HepG2 (cell line): ENCODE results near the gene SULT2B1. TPM values are rescaled to one million over a fixed set of nuclear protein-coding genes. Genes with fewer than 3 reads are reported as not detected.

Source experiments
- ARNTL ChIP-seq: sonication (generic); formaldehyde crosslinking; IDR thresholded peaks from 2 replicates; pipeline ENCODE4 v1.4.0; 2020; ENCODE audit warnings: mild to moderate bottlenecking, missing genetic modification reagents
- BHLHE40 ChIP-seq: IDR thresholded peaks from 2 replicates; pipeline ENCODE4 v1.6.1; 2011; ENCODE audit warnings: low read length, improper control_type of control experiment
- FOXP1 ChIP-seq, 2 experiments: fragments of 450-650 bp in 1 of 2; IDR thresholded peaks; 2 replicates each; pipeline ENCODE4 v1.6.1; 2017 to 2018; ENCODE audit warnings: antibody characterized with exemption in 1 of 2
- ISL2 ChIP-seq: sonication (generic); formaldehyde crosslinking; IDR thresholded peaks from 2 replicates; pipeline ENCODE4 v1.5.0; 2020; ENCODE audit warnings: missing genetic modification reagents
- SP1 ChIP-seq, 2 experiments: fragments of 450-650 bp in 1 of 2; sonication (generic) in 1 of 2; formaldehyde crosslinking in 1 of 2; IDR thresholded peaks; 2 replicates each; pipeline versions ENCODE4 v1.4.0 to v1.6.1; 2016 to 2020; ENCODE audit warnings: missing genetic modification reagents in 1 of 2
- ZNF234 ChIP-seq: sonication (generic); formaldehyde crosslinking; conservative IDR thresholded peaks from 2 replicates; pipeline ENCODE4 v1.5.1; 2020; ENCODE audit warnings: mild to moderate bottlenecking, missing genetic modification reagents
- ZNF253 ChIP-seq: sonication (generic); formaldehyde crosslinking; IDR thresholded peaks from 2 replicates; pipeline ENCODE4 v1.8.0; 2022; ENCODE audit warnings: mild to moderate bottlenecking, missing genetic modification reagents, borderline replicate concordance
- ZNF350 ChIP-seq: sonication (generic); formaldehyde crosslinking; IDR thresholded peaks from 2 replicates; pipeline ENCODE4 v1.4.0; 2020; ENCODE audit warnings: mild to moderate bottlenecking, low read depth, missing genetic modification reagents, borderline replicate concordance
- ZNF547 ChIP-seq: sonication (generic); formaldehyde crosslinking; IDR thresholded peaks from 2 replicates; pipeline ENCODE4 v1.5.1; 2020; ENCODE audit warnings: mild to moderate bottlenecking, missing genetic modification reagents
- ZSCAN31 ChIP-seq: sonication (generic); formaldehyde crosslinking; IDR thresholded peaks from 2 replicates; pipeline ENCODE4 v1.5.0; 2020; ENCODE audit warnings: low read depth, mild to moderate bottlenecking, missing genetic modification reagents
- polyA plus RNA-seq, 8 experiments: library from polyadenylated mRNA; depleted of rRNA in 3 of 8; stranded (reverse) in 7 of 8; unstranded in 1 of 8; fragments of >200 nt; fragmentation: Illumina TruSeq in 4 of 8; extraction: Trizol in 4 of 8; gene quantifications; 2 replicates each; pipeline versions ENCODE4 v1.2.1 to v1.2.3, GENCODE V29; 2011 to 2016; ENCODE audit warnings: low read depth in 4 of 8, missing spikeins in 1 of 8, mixed read lengths in 1 of 8; ENCODE audit not compliant: insufficient read depth in 1 of 8
- total RNA-seq, 5 experiments: library from RNA; depleted of rRNA; stranded (reverse); fragments of >200 nt; fragmentation: Illumina TruSeq; extraction: Trizol; gene quantifications; 2 replicates each; pipeline ENCODE4 v1.2.3, GENCODE V29; 2016; ENCODE audit warnings: low read depth in 1 of 5
- TF ChIP-seq, protein P1 (sequence below): sonication (generic); formaldehyde crosslinking; IDR thresholded peaks from 2 replicates; pipeline ENCODE4 v1.5.0; 2020; ENCODE audit warnings: mild to moderate bottlenecking, missing genetic modification reagents
- TF ChIP-seq, protein P2 (sequence below): sonication (generic); formaldehyde crosslinking; IDR thresholded peaks from 2 replicates; pipeline ENCODE4 v1.4.0; 2020; ENCODE audit warnings: missing genetic modification reagents, low read depth, mild to moderate bottlenecking, borderline replicate concordance
- TF ChIP-seq, protein P3 (sequence below): sonication (generic); formaldehyde crosslinking; IDR thresholded peaks from 2 replicates; pipeline ENCODE4 v1.4.0; 2020; ENCODE audit warnings: missing genetic modification reagents
- TF ChIP-seq, protein P4 (sequence below), 2 experiments: sonication (generic) in 1 of 2; formaldehyde crosslinking in 1 of 2; IDR thresholded peaks; 2 replicates each; pipeline versions ENCODE4 v1.4.0 to v1.6.1; 2018 to 2020; ENCODE audit warnings: missing genetic modification reagents in 2 of 2, borderline replicate concordance in 1 of 2, low read depth in 1 of 2, mild to moderate bottlenecking in 1 of 2, missing biosample characterization in 1 of 2
- TF ChIP-seq, protein P5 (sequence below): sonication (generic); formaldehyde crosslinking; IDR thresholded peaks from 2 replicates; pipeline ENCODE4 v1.4.0; 2020; ENCODE audit warnings: missing genetic modification reagents
- TF ChIP-seq, protein P6 (sequence below): sonication (generic); IDR thresholded peaks from 2 replicates; pipeline ENCODE4 v1.6.1; 2016; ENCODE audit warnings: low read depth, borderline replicate concordance

The SULT2B1 gene
- total and polyA plus RNA-seq, 2 of the 13 experiments (the other 11 are each of a cell fraction or from before 2014, with no cell fraction given): 0.13 TPM; not detected in 1

DNA sequence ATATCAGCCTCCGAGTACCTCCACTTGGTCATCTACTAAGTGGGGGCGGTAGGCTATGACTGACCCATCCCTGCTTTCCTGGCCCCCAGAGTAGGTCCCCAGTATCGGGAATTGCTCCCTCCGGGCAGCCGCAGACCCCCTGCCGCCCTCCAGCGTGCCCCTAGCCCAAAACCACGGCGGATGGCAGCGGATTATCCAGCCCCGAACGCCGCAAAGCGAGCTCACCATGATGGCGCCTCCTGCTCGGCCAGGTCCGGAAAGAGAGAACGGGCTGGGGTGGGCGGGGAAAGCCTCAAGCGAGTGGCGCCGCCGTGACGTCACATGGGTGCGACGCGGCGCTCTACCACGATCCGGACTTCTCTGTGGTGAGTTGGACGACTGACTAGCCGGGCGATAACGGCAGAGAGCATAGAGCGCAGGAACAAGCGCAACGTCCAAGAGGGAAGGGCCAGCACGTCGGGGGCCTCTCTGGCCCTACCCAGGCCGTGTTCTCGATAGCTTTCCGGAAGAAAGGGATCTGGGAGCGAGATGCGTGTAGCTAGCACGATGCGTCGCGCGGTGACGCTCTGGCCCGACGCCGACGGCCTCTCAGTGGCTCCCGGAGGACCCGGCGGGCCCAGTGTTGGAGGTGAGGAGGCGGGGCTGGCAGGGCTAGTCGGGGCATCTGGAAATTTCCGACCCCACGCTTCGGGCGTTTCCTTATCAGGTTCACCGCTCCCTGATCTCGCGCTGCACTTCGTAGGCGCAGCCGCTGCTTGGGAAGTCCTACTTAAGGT, 67.1 kb downstream of the SULT2B1 start, which contains the start of the genes RPL18 and SPHK2 (continued):
- TF ChIP-seq, protein P1, sequence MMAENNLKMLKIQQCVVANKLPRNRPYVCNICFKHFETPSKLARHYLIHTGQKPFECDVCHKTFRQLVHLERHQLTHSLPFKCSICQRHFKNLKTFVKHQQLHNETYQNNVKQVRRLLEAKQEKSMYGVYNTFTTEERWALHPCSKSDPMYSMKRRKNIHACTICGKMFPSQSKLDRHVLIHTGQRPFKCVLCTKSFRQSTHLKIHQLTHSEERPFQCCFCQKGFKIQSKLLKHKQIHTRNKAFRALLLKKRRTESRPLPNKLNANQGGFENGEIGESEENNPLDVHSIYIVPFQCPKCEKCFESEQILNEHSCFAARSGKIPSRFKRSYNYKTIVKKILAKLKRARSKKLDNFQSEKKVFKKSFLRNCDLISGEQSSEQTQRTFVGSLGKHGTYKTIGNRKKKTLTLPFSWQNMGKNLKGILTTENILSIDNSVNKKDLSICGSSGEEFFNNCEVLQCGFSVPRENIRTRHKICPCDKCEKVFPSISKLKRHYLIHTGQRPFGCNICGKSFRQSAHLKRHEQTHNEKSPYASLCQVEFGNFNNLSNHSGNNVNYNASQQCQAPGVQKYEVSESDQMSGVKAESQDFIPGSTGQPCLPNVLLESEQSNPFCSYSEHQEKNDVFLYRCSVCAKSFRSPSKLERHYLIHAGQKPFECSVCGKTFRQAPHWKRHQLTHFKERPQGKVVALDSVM (CRISPR knock-in tag): 0 out of 2 replicates have a peak, but pooled peaks have one; percentile 4
- no peak for TF ChIP-seq FOXP1 (IDR thresholded peaks at IDR 0.05)
- peak; percentile 50 for TF ChIP-seq FOXP1 (CRISPR knock-in tag; IDR thresholded peaks at IDR 0.05)
- TF ChIP-seq ZNF547 (CRISPR knock-in tag): peak; percentile 88; the same call in 1 of the 2 replicates
- TF ChIP-seq, protein P2, sequence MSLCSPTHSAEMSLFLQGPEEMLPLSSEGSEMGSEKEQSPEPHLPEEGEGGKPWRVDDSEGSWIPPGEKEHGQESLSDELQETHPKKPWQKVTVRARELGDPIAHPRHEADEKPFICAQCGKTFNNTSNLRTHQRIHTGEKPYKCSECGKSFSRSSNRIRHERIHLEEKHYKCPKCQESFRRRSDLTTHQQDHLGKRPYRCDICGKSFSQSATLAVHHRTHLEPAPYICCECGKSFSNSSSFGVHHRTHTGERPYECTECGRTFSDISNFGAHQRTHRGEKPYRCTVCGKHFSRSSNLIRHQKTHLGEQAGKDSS (CRISPR knock-in tag): peak; percentile 47; the same call in 1 of the 2 replicates
- TF ChIP-seq, protein P3, sequence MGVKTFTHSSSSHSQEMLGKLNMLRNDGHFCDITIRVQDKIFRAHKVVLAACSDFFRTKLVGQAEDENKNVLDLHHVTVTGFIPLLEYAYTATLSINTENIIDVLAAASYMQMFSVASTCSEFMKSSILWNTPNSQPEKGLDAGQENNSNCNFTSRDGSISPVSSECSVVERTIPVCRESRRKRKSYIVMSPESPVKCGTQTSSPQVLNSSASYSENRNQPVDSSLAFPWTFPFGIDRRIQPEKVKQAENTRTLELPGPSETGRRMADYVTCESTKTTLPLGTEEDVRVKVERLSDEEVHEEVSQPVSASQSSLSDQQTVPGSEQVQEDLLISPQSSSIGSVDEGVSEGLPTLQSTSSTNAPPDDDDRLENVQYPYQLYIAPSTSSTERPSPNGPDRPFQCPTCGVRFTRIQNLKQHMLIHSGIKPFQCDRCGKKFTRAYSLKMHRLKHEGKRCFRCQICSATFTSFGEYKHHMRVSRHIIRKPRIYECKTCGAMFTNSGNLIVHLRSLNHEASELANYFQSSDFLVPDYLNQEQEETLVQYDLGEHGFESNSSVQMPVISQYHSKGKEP (CRISPR knock-in tag): peak; percentile 56
- peak; percentile 89 for TF ChIP-seq ARNTL
- TF ChIP-seq ZSCAN31 (CRISPR knock-in tag): peak; percentile 95
- no peak for TF ChIP-seq ZNF253 (CRISPR knock-in tag)
- TF ChIP-seq ZNF350 (CRISPR knock-in tag): peak; percentile 99
- TF ChIP-seq, protein P4, sequence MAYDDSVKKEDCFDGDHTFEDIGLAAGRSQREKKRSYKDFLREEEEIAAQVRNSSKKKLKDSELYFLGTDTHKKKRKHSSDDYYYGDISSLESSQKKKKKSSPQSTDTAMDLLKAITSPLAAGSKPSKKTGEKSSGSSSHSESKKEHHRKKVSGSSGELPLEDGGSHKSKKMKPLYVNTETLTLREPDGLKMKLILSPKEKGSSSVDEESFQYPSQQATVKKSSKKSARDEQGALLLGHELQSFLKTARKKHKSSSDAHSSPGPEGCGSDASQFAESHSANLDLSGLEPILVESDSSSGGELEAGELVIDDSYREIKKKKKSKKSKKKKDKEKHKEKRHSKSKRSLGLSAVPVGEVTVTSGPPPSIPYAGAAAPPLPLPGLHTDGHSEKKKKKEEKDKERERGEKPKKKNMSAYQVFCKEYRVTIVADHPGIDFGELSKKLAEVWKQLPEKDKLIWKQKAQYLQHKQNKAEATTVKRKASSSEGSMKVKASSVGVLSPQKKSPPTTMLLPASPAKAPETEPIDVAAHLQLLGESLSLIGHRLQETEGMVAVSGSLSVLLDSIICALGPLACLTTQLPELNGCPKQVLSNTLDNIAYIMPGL (CRISPR knock-in tag; IDR thresholded peaks at IDR 0.05; ENCODE audit: borderline replicate concordance in 1 of 2, low read depth in 1 of 2): peak; percentile 86 to 95
- TF ChIP-seq, protein P5, sequence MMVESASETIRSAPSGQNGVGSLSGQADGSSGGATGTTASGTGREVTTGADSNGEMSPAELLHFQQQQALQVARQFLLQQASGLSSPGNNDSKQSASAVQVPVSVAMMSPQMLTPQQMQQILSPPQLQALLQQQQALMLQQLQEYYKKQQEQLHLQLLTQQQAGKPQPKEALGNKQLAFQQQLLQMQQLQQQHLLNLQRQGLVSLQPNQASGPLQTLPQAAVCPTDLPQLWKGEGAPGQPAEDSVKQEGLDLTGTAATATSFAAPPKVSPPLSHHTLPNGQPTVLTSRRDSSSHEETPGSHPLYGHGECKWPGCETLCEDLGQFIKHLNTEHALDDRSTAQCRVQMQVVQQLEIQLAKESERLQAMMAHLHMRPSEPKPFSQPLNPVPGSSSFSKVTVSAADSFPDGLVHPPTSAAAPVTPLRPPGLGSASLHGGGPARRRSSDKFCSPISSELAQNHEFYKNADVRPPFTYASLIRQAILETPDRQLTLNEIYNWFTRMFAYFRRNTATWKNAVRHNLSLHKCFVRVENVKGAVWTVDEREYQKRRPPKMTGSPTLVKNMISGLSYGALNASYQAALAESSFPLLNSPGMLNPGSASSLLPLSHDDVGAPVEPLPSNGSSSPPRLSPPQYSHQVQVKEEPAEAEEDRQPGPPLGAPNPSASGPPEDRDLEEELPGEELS (CRISPR knock-in tag): peak; percentile 67
- TF ChIP-seq ISL2 (CRISPR knock-in tag): peak; percentile 79
- TF ChIP-seq SP1 (IDR thresholded peaks at IDR 0.05): no peak
- peak; percentile 97 for TF ChIP-seq SP1 (CRISPR knock-in tag; IDR thresholded peaks at IDR 0.05)
- TF ChIP-seq, protein P6, sequence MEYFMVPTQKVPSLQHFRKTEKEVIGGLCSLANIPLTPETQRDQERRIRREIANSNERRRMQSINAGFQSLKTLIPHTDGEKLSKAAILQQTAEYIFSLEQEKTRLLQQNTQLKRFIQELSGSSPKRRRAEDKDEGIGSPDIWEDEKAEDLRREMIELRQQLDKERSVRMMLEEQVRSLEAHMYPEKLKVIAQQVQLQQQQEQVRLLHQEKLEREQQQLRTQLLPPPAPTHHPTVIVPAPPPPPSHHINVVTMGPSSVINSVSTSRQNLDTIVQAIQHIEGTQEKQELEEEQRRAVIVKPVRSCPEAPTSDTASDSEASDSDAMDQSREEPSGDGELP: no peak
- no peak; the same call in 1 of the 2 replicates for TF ChIP-seq BHLHE40
- TF ChIP-seq ZNF234 (CRISPR knock-in tag): no peak; the same call in 1 of the 2 replicates
